A673 (cell line): Measurements from ENCODE around the gene IGF1R.

ENCODE experiments used
- EZH2 ChIP-seq: fragments of 200-600 bp; sonication (generic); IDR thresholded peaks from 2 replicates; pipeline ENCODE4 v1.6.1; 2017; ENCODE audit warnings: borderline replicate concordance, low read depth, mild to moderate bottlenecking, mixed read lengths, antibody characterized with exemption, low read length; ENCODE audit not compliant: poor library complexity, severe bottlenecking
- TF ChIP-seq, protein P1 (sequence below): fragments of 300-800, 200-600 bp; sonication (generic); conservative IDR thresholded peaks from 2 replicates; pipeline ENCODE4 v1.5.1; 2017; ENCODE audit warnings: low read depth, mild to moderate bottlenecking, antibody characterized with exemption, low read length, moderate library complexity, mixed read lengths

DNA sequence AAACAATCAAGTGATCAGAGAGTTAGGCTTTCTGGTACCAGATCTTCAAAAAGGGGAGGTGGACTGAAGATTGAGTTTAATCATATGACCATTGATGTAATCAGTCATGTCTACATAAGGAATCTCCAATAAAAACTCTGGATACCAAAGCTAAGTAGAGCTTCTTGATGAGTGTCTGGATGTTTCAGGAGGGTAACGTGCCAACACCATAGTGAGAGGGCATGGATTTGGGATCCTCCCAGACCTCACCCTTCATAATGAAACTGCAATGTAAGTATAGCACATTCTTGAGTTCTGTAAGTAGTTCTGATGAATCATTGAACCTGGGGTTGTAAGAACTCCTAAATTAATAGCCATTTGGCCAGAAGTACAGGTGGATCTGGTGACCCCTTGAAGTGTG is 337.9 kb downstream of the IGF1R start:
- TF ChIP-seq, protein P1, sequence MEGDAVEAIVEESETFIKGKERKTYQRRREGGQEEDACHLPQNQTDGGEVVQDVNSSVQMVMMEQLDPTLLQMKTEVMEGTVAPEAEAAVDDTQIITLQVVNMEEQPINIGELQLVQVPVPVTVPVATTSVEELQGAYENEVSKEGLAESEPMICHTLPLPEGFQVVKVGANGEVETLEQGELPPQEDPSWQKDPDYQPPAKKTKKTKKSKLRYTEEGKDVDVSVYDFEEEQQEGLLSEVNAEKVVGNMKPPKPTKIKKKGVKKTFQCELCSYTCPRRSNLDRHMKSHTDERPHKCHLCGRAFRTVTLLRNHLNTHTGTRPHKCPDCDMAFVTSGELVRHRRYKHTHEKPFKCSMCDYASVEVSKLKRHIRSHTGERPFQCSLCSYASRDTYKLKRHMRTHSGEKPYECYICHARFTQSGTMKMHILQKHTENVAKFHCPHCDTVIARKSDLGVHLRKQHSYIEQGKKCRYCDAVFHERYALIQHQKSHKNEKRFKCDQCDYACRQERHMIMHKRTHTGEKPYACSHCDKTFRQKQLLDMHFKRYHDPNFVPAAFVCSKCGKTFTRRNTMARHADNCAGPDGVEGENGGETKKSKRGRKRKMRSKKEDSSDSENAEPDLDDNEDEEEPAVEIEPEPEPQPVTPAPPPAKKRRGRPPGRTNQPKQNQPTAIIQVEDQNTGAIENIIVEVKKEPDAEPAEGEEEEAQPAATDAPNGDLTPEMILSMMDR = no peak
- no peak for TF ChIP-seq EZH2
